GM23338 (cell line): ENCODE data around the gene HSPA9. TPM values are rescaled to one million over a fixed set of nuclear protein-coding genes. Genes with fewer than 3 reads are reported as not detected.
A peak's percentile ranks its signal among the peaks of the same experiment; 100 is the strongest.

Experiments
- ATAC-seq: fragments of 200-7000 bp; cut with Tn5 transposase; 3 replicates; pipeline ENCODE4 v1.9.1; 2020
- DNase-seq: peaks from one replicate; pipeline ENCODE4 v3.0.0-alpha.2; 2015; ENCODE audit warnings: low spot score
- H2AFZ ChIP-seq: fragments of 200-600 bp; sonication (generic); 2 replicates; pipeline ENCODE4 v1.8.0; 2016; ENCODE audit warnings: antibody characterized with exemption, mild to moderate bottlenecking, moderate library complexity
- H3F3A ChIP-seq: fragments of 200-600 bp; sonication (generic); replicated peaks from 2 replicates; pipeline ENCODE4 v1.8.0; 2017; ENCODE audit warnings: antibody characterized with exemption, mixed run types, low read depth
- H3K27ac ChIP-seq: fragments of 200-600 bp; sonication (generic); 2 replicates; pipeline ENCODE4 v1.6.1; 2016; ENCODE audit warnings: low read depth
- H3K27me3 ChIP-seq: fragments of 200-600 bp; sonication (generic); 2 replicates; pipeline ENCODE4 v1.8.0; 2016; ENCODE audit warnings: mild to moderate bottlenecking, mixed run types, moderate library complexity; ENCODE audit not compliant: insufficient read depth
- H3K36me3 ChIP-seq: fragments of 200-600 bp; sonication (generic); 2 replicates; pipeline ENCODE4 v1.8.0; 2016; ENCODE audit warnings: mild to moderate bottlenecking; ENCODE audit not compliant: insufficient read depth
- H3K4me1 ChIP-seq: fragments of 200-600 bp; sonication (generic); 2 replicates; pipeline ENCODE4 v1.8.0; 2016; ENCODE audit warnings: mild to moderate bottlenecking, moderate library complexity; ENCODE audit not compliant: insufficient read depth
- H3K4me2 ChIP-seq: fragments of 200-600 bp; sonication (generic); 2 replicates; pipeline ENCODE4 v1.7.1; 2017; ENCODE audit warnings: mixed run types
- H3K4me3 ChIP-seq: fragments of 200-600 bp; sonication (generic); 2 replicates; pipeline ENCODE4 v1.6.1; 2016; ENCODE audit warnings: mixed run types
- H3K79me2 ChIP-seq: fragments of 200-600 bp; sonication (generic); replicated peaks from 2 replicates; pipeline ENCODE4 v1.8.0; 2017; ENCODE audit warnings: mild to moderate bottlenecking; ENCODE audit not compliant: insufficient read depth
- H3K9me2 ChIP-seq: fragments of 200-600 bp; sonication (generic); 2 replicates; pipeline ENCODE4 v1.8.0; 2017; ENCODE audit not compliant: insufficient read depth
- H4K20me1 ChIP-seq: fragments of 200-600 bp; sonication (generic); replicated peaks from 2 replicates; pipeline ENCODE4 v1.8.0; 2017; ENCODE audit warnings: mild to moderate bottlenecking; ENCODE audit not compliant: insufficient read depth
- H3K27ac Mint-ChIP-seq: 2 replicates; pipeline ENCODE4 v1.8.0; 2020; ENCODE audit warnings: inconsistent platforms, mild to moderate bottlenecking, moderate library complexity, mixed read lengths
- H3K27me3 Mint-ChIP-seq: 3 replicates; pipeline ENCODE4 v1.8.0; 2022; ENCODE audit warnings: low read depth, mild to moderate bottlenecking, moderate library complexity, mixed read lengths, inconsistent platforms; ENCODE audit not compliant: insufficient read depth, poor library complexity
- H3K36me3 Mint-ChIP-seq: 3 replicates; pipeline ENCODE4 v1.8.0; 2021; ENCODE audit warnings: low read depth, mild to moderate bottlenecking, inconsistent platforms, moderate library complexity, mixed read lengths
- H3K4me1 Mint-ChIP-seq: 3 replicates; pipeline ENCODE4 v1.8.0; 2020; ENCODE audit warnings: mild to moderate bottlenecking, inconsistent platforms, mixed read lengths
- H3K4me3 Mint-ChIP-seq: 3 replicates; pipeline ENCODE4 v1.8.0; 2021; ENCODE audit warnings: moderate library complexity, mild to moderate bottlenecking, inconsistent platforms, mixed read lengths
- H3K9me3 Mint-ChIP-seq: 3 replicates; pipeline ENCODE4 v1.8.0; 2020; ENCODE audit warnings: moderate library complexity, mild to moderate bottlenecking, inconsistent platforms, mixed read lengths
- CREB1 ChIP-seq: fragments of 250-450 bp; sonication (Bioruptor Pico); IDR thresholded peaks from 2 replicates; pipeline ENCODE4 v1.5.0; 2020; ENCODE audit warnings: low read depth, mild to moderate bottlenecking, moderate library complexity
- EZH2 ChIP-seq: fragments of 200-600 bp; sonication (generic); IDR thresholded peaks from one replicate; pipeline ENCODE4 v1.8.0; 2017; ENCODE audit warnings: antibody characterized with exemption, mild to moderate bottlenecking, low read depth; ENCODE audit not compliant: unreplicated experiment
- EZH2phosphoT487 ChIP-seq: fragments of 200-600 bp; sonication (generic); IDR thresholded peaks from one replicate; pipeline ENCODE4 v1.8.1; 2018; ENCODE audit warnings: antibody characterized with exemption; ENCODE audit not compliant: unreplicated experiment
- JUNB ChIP-seq: IDR thresholded peaks from one replicate; pipeline ENCODE4 v1.6.1; 2016; ENCODE audit warnings: antibody characterized with exemption; ENCODE audit not compliant: unreplicated experiment
- NANOG ChIP-seq: IDR thresholded peaks from 2 replicates; pipeline ENCODE4 v1.6.1; 2016; ENCODE audit warnings: antibody characterized with exemption, borderline replicate concordance
- POLR2AphosphoS5 ChIP-seq: IDR thresholded peaks from 2 replicates; pipeline ENCODE4 v1.6.1; 2016; ENCODE audit warnings: antibody characterized with exemption, low read depth
- STAT1 ChIP-seq: IDR thresholded peaks from one replicate; pipeline ENCODE4 v1.6.1; 2016; ENCODE audit warnings: antibody characterized with exemption; ENCODE audit not compliant: unreplicated experiment
- ZNF114 ChIP-seq: fragments of 250-450 bp; sonication (Bioruptor Pico); IDR thresholded peaks from 2 replicates; pipeline ENCODE4 v1.5.0; 2020; ENCODE audit warnings: mild to moderate bottlenecking, moderate library complexity
- polyA plus RNA-seq: library from polyadenylated mRNA; unstranded; fragments of >200 nt; fragmentation: Nextera tagmentation; extraction: Ambion mirVana; gene quantifications from 2 replicates; pipeline ENCODE4 v1.2.1, GENCODE V29; 2016
- total RNA-seq: library from RNA; depleted of rRNA; stranded (reverse); fragments of >200 nt; shearing (Covaris generic); gene quantifications from 2 replicates; pipeline ENCODE4 v1.2.3, GENCODE V29; 2014
- TF ChIP-seq, protein P1 (sequence below): IDR thresholded peaks from 2 replicates; pipeline ENCODE4 v1.6.1; 2016; ENCODE audit warnings: antibody characterized with exemption
- TF ChIP-seq, protein P2 (sequence below), 2 experiments: fragments of 200-600 bp in 1 of 2; sonication (generic) in 1 of 2; conservative IDR thresholded peaks; 2 replicates each; pipeline versions ENCODE4 v1.5.1 to v1.6.1; 2016 to 2017; ENCODE audit warnings: antibody characterized with exemption in 2 of 2, low read depth in 2 of 2, mild to moderate bottlenecking in 2 of 2, moderate library complexity in 1 of 2
- TF ChIP-seq, protein P3 (sequence below): IDR thresholded peaks from one replicate; pipeline ENCODE4 v1.6.1; 2018; ENCODE audit warnings: antibody characterized with exemption; ENCODE audit not compliant: unreplicated experiment

HSPA9 gene
- total and polyA plus RNA-seq, 2 experiments from 2014 or later = 302 to 751 TPM

DNA sequence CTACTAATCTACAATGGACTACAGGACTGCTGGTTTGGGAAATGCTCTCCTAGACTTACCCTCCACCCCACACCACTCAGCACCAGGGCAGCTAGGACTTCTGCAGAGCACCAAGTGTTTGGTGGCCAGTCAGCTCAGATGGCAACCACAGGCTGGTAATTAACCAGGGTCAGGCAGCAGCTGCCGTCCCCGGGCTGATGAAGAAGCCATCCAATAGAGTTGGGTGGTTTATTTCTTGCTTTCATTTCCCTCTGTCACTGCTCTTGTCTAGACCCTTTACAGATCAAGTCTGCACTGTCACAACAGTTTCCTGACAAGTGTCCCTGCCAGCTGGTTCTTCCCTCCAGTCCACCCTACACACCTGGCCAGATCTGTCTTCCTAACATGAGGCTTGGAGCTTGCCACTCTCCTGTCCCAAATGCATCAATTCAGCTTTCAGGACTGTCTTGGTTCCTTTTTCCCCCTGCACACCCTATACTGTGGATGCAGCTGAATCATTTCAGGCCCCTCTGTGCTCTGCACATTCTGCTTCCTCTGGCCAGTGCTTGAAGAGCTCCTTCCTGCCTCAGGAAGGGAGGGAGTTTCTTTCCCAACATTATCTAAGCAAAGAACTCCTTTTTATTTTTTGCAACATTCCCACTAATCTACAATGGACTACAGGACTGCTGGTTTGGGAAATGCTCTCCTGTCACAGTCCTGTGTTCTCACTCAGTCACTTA, 30.2 kb upstream of the HSPA9 start:
- Histone ChIP-seq H2AFZ (peak overlapping the region; percentile 56; the same call in 1 of the 2 replicates), H3K9me2 (no peaks in the 10 kb centered on the region), H3K79me2 (no peaks in the 10 kb centered on the region), H3K4me2 (no peak overlapping the region), H3K27me3 (no peaks in the 10 kb centered on the region), H3K4me3 (no peak overlapping the region), H3F3A (no peaks in the 10 kb centered on the region), H3K4me1 (peaks cover 9% of the 10 kb centered on the region; the same call in 1 of the 2 replicates), H3K27ac (no peak overlapping the region), H4K20me1 (no peaks in the 10 kb centered on the region), H3K36me3 (no peaks in the 10 kb centered on the region)
- H3K27ac Mint-ChIP-seq = no peak overlapping the region
- no peaks in the 10 kb centered on the region for H3K36me3 Mint-ChIP-seq
- H3K9me3 Mint-ChIP-seq = no peaks in the 10 kb centered on the region
- H3K27me3 Mint-ChIP-seq = peaks cover 15% of the 10 kb centered on the region
- peaks cover 24% of the 10 kb centered on the region for H3K4me1 Mint-ChIP-seq
- no peak for ATAC-seq
- DNase-seq = no peak
- TF ChIP-seq POLR2AphosphoS5 (no peak), ZNF114 (no peak), CREB1 (CRISPR knock-in tag) (no peak), EZH2phosphoT487 (no peak), JUNB (no peak), NANOG (no peak), EZH2 (no peak)
- TF ChIP-seq, protein P1, sequence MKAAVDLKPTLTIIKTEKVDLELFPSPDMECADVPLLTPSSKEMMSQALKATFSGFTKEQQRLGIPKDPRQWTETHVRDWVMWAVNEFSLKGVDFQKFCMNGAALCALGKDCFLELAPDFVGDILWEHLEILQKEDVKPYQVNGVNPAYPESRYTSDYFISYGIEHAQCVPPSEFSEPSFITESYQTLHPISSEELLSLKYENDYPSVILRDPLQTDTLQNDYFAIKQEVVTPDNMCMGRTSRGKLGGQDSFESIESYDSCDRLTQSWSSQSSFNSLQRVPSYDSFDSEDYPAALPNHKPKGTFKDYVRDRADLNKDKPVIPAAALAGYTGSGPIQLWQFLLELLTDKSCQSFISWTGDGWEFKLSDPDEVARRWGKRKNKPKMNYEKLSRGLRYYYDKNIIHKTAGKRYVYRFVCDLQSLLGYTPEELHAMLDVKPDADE = no peak
- TF ChIP-seq, protein P2, sequence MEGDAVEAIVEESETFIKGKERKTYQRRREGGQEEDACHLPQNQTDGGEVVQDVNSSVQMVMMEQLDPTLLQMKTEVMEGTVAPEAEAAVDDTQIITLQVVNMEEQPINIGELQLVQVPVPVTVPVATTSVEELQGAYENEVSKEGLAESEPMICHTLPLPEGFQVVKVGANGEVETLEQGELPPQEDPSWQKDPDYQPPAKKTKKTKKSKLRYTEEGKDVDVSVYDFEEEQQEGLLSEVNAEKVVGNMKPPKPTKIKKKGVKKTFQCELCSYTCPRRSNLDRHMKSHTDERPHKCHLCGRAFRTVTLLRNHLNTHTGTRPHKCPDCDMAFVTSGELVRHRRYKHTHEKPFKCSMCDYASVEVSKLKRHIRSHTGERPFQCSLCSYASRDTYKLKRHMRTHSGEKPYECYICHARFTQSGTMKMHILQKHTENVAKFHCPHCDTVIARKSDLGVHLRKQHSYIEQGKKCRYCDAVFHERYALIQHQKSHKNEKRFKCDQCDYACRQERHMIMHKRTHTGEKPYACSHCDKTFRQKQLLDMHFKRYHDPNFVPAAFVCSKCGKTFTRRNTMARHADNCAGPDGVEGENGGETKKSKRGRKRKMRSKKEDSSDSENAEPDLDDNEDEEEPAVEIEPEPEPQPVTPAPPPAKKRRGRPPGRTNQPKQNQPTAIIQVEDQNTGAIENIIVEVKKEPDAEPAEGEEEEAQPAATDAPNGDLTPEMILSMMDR (conservative IDR thresholded peaks at IDR 0.05; ENCODE audit: low read depth in 2 of 2) = no peak
- no peak overlapping the region for H3K4me3 Mint-ChIP-seq

DNA sequence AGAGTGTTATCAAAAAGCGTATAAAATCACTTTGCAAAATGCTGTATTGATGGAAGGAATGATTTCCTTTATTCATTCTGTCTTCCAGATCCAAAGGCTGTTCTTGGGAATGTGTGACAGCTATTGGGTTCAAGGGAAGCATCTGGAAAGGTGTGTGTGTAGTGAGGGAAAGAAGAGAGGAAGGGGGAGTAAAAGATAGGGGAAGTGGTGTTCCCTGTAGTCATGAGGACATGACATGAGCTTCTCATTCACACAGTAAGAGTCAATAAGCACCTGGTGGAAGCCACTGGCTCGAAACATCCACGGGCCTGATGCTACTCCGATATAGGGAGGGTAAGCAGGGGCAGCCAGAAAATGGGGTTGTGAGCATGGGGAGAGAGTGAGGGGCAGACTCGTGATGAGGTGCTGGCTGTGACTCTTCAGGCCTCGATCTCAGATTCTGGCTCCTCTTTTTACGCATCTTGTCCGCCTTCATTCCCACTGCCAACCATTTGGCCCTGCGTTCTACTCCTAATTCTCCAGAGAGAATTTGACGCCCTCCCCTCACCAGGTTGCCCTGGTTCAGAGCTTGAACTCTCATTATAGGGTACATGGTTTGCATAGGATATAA, 29.1 kb upstream of the HSPA9 start:
- Histone ChIP-seq H2AFZ (no peak overlapping the region), H3K79me2 (no peaks in the 10 kb centered on the region), H3K27me3 (no peaks in the 10 kb centered on the region), H4K20me1 (no peaks in the 10 kb centered on the region), H3K36me3 (no peaks in the 10 kb centered on the region), H3K4me1 (peaks cover under 1% of the 10 kb centered on the region; the same call in 1 of the 2 replicates), H3K27ac (no peak overlapping the region), H3F3A (no peaks in the 10 kb centered on the region), H3K4me2 (no peak overlapping the region), H3K4me3 (no peak overlapping the region), H3K9me2 (no peaks in the 10 kb centered on the region)
- no peak overlapping the region for H3K4me3 Mint-ChIP-seq
- peaks cover 15% of the 10 kb centered on the region for H3K4me1 Mint-ChIP-seq
- peaks cover 10% of the 10 kb centered on the region for H3K27me3 Mint-ChIP-seq
- DNase-seq (no peak), ATAC-seq (no peak)
- H3K27ac Mint-ChIP-seq = no peak overlapping the region
- no peaks in the 10 kb centered on the region for H3K36me3 Mint-ChIP-seq
- H3K9me3 Mint-ChIP-seq = no peaks in the 10 kb centered on the region
- TF ChIP-seq, protein P1 = no peak
- TF ChIP-seq POLR2AphosphoS5 (no peak), EZH2phosphoT487 (no peak), STAT1 (no peak), NANOG (no peak)
- TF ChIP-seq, protein P2 (conservative IDR thresholded peaks at IDR 0.05; ENCODE audit: low read depth in 2 of 2) = no peak
- TF ChIP-seq, protein P3, sequence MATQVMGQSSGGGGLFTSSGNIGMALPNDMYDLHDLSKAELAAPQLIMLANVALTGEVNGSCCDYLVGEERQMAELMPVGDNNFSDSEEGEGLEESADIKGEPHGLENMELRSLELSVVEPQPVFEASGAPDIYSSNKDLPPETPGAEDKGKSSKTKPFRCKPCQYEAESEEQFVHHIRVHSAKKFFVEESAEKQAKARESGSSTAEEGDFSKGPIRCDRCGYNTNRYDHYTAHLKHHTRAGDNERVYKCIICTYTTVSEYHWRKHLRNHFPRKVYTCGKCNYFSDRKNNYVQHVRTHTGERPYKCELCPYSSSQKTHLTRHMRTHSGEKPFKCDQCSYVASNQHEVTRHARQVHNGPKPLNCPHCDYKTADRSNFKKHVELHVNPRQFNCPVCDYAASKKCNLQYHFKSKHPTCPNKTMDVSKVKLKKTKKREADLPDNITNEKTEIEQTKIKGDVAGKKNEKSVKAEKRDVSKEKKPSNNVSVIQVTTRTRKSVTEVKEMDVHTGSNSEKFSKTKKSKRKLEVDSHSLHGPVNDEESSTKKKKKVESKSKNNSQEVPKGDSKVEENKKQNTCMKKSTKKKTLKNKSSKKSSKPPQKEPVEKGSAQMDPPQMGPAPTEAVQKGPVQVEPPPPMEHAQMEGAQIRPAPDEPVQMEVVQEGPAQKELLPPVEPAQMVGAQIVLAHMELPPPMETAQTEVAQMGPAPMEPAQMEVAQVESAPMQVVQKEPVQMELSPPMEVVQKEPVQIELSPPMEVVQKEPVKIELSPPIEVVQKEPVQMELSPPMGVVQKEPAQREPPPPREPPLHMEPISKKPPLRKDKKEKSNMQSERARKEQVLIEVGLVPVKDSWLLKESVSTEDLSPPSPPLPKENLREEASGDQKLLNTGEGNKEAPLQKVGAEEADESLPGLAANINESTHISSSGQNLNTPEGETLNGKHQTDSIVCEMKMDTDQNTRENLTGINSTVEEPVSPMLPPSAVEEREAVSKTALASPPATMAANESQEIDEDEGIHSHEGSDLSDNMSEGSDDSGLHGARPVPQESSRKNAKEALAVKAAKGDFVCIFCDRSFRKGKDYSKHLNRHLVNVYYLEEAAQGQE = no peak
